SK-N-SH treated with all-trans-retinoic acid at 6 μM for 48 hours (cell line): ENCODE data around the gene GMPPB.

Source experiments
- ATAC-seq: fragments of 200-7000 bp; cut with Tn5 transposase; 3 replicates; pipeline ENCODE4 v1.9.1; 2020; ENCODE audit warnings: mild to moderate bottlenecking, moderate library complexity
- ARNTL ChIP-seq: fragments of 450-650 bp; formaldehyde crosslinking; IDR thresholded peaks from 2 replicates; pipeline ENCODE4 v1.5.0; 2020; ENCODE audit warnings: low read depth, mild to moderate bottlenecking, moderate library complexity, borderline replicate concordance
- BACH2 ChIP-seq: fragments of 250-450 bp; sonication (Bioruptor Pico); IDR thresholded peaks from 2 replicates; pipeline ENCODE4 v1.9.0; 2021; ENCODE audit warnings: mild to moderate bottlenecking, borderline replicate concordance
- CREB5 ChIP-seq: fragments of 250-450 bp; sonication (Bioruptor Pico); IDR thresholded peaks from 2 replicates; pipeline ENCODE4 v1.5.1; 2020; ENCODE audit warnings: low read depth, mild to moderate bottlenecking, moderate library complexity
- CSDC2 ChIP-seq: fragments of 250-450 bp; sonication (Bioruptor Pico); IDR thresholded peaks from 2 replicates; pipeline ENCODE4 v1.5.0; 2020; ENCODE audit warnings: mild to moderate bottlenecking, moderate library complexity
- CSRNP3 ChIP-seq: fragments of 250-450 bp; sonication (Bioruptor Pico); IDR thresholded peaks from 2 replicates; pipeline ENCODE4 v1.5.1; 2021; ENCODE audit warnings: mild to moderate bottlenecking, moderate library complexity
- ESRRG ChIP-seq: fragments of 250-450 bp; sonication (Bioruptor Pico); IDR thresholded peaks from 2 replicates; pipeline ENCODE4 v1.6.1; 2021; ENCODE audit warnings: mild to moderate bottlenecking
- GLIS3 ChIP-seq: fragments of 250-450 bp; sonication (Bioruptor Pico); IDR thresholded peaks from 2 replicates; pipeline ENCODE4 v1.5.0; 2020; ENCODE audit warnings: mild to moderate bottlenecking, moderate library complexity
- ISL1 ChIP-seq: fragments of 250-450 bp; sonication (Bioruptor Pico); IDR thresholded peaks from 2 replicates; pipeline ENCODE4 v2.1.2; 2022; ENCODE audit warnings: mild to moderate bottlenecking, moderate library complexity
- OSR1 ChIP-seq: fragments of 250-450 bp; sonication (Bioruptor Pico); IDR thresholded peaks from 2 replicates; pipeline ENCODE4 v1.8.0; 2022; ENCODE audit warnings: moderate library complexity, mild to moderate bottlenecking, inconsistent platforms
- PATZ1 ChIP-seq: fragments of 250-450 bp; sonication (Bioruptor Pico); IDR thresholded peaks from 2 replicates; pipeline ENCODE4 v1.8.0; 2020; ENCODE audit warnings: mild to moderate bottlenecking, moderate library complexity, borderline replicate concordance
- POU6F1 ChIP-seq: fragments of 250-450 bp; sonication (Bioruptor Pico); IDR thresholded peaks from 2 replicates; pipeline ENCODE4 v1.8.0; 2021; ENCODE audit warnings: low read depth, mild to moderate bottlenecking, moderate library complexity, borderline replicate concordance
- PPARA ChIP-seq: fragments of 250-450 bp; sonication (Bioruptor Pico); IDR thresholded peaks from 2 replicates; pipeline ENCODE4 v1.5.0; 2020; ENCODE audit warnings: mild to moderate bottlenecking, borderline replicate concordance
- RARB ChIP-seq: fragments of 250-450 bp; sonication (Bioruptor Pico); IDR thresholded peaks from 2 replicates; pipeline ENCODE4 v1.8.0; 2021; ENCODE audit warnings: mild to moderate bottlenecking, moderate library complexity
- SNAI2 ChIP-seq: fragments of 250-450 bp; sonication (Bioruptor Pico); IDR thresholded peaks from 2 replicates; pipeline ENCODE4 v1.5.0; 2020; ENCODE audit warnings: mild to moderate bottlenecking, moderate library complexity
- TCF4 ChIP-seq: fragments of 250-450 bp; sonication (Bioruptor Pico); IDR thresholded peaks from 2 replicates; pipeline ENCODE4 v1.8.0; 2021; ENCODE audit warnings: mild to moderate bottlenecking, moderate library complexity, borderline replicate concordance
- TOX ChIP-seq: fragments of 250-450 bp; sonication (Bioruptor Pico); IDR thresholded peaks from 2 replicates; pipeline ENCODE4 v1.8.0; 2021; ENCODE audit warnings: mild to moderate bottlenecking, moderate library complexity, borderline replicate concordance
- TSHZ2 ChIP-seq: fragments of 250-450 bp; sonication (Bioruptor Pico); IDR thresholded peaks from 2 replicates; pipeline ENCODE4 v1.5.0; 2020; ENCODE audit warnings: mild to moderate bottlenecking, moderate library complexity
- ZC3H10 ChIP-seq: fragments of 250-450 bp; sonication (Bioruptor Pico); IDR thresholded peaks from 2 replicates; pipeline ENCODE4 v1.5.1; 2021; ENCODE audit warnings: mild to moderate bottlenecking, moderate library complexity
- ZFP3 ChIP-seq: fragments of 250-450 bp; sonication (Bioruptor Pico); IDR thresholded peaks from 2 replicates; pipeline ENCODE4 v1.5.0; 2020; ENCODE audit warnings: mild to moderate bottlenecking, moderate library complexity
- ZNF565 ChIP-seq: fragments of 450-650 bp; formaldehyde crosslinking; conservative IDR thresholded peaks from 2 replicates; pipeline ENCODE4 v1.5.0; 2020; ENCODE audit warnings: low read depth, mild to moderate bottlenecking, moderate library complexity
- ZNF70 ChIP-seq: fragments of 450-650 bp; formaldehyde crosslinking; IDR thresholded peaks from 2 replicates; pipeline ENCODE4 v1.5.0; 2020; ENCODE audit warnings: mild to moderate bottlenecking, moderate library complexity
- ZNF8 ChIP-seq: fragments of 450-650 bp; formaldehyde crosslinking; IDR thresholded peaks from 2 replicates; pipeline ENCODE4 v1.5.0; 2020; ENCODE audit warnings: mild to moderate bottlenecking, moderate library complexity

Gene GMPPB

GRCh38 chr3:49680493-49681231, 43.1 kb downstream of the GMPPB start:
- TF ChIP-seq RARB (CRISPR knock-in tag), result no peak
- TF ChIP-seq ZNF565 (CRISPR knock-in tag), result no peak
- TF ChIP-seq ESRRG (CRISPR knock-in tag), result no peak
- no peak for TF ChIP-seq ZC3H10 (CRISPR knock-in tag)
- no peak for TF ChIP-seq GLIS3 (CRISPR knock-in tag)
- TF ChIP-seq ZNF70 (CRISPR knock-in tag), result no peak
- TF ChIP-seq SNAI2 (CRISPR knock-in tag), result no peak
- no peak for TF ChIP-seq CREB5 (CRISPR knock-in tag)
- TF ChIP-seq ARNTL (CRISPR knock-in tag), result no peak
- no peak for TF ChIP-seq ZFP3 (CRISPR knock-in tag)
- ATAC-seq, result no peak

- TF ChIP-seq PPARA (CRISPR knock-in tag) (no peak), ZC3H10 (CRISPR knock-in tag) (no peak), ZNF70 (CRISPR knock-in tag) (no peak), TOX (CRISPR knock-in tag) (no peak), ZNF565 (CRISPR knock-in tag) (no peak), ARNTL (CRISPR knock-in tag) (no peak), PATZ1 (CRISPR knock-in tag) (no peak), RARB (CRISPR knock-in tag) (no peak), TCF4 (no peak), POU6F1 (no peak), ISL1 (CRISPR knock-in tag) (no peak), OSR1 (CRISPR knock-in tag) (no peak), CSDC2 (CRISPR knock-in tag) (no peak), GLIS3 (CRISPR knock-in tag) (no peak), BACH2 (no peak), CSRNP3 (CRISPR knock-in tag) (no peak), SNAI2 (CRISPR knock-in tag) (no peak), ZNF8 (CRISPR knock-in tag) (no peak), TSHZ2 (CRISPR knock-in tag) (no peak)
- no peak for ATAC-seq
These were observed 47.8 kb downstream of the GMPPB start for GRCh38 chr3:49675912-49676311.
